GF-D8 (cell line): Measurements from ENCODE around the gene ARF3.

ENCODE experiments used
- DNase-seq: peaks from one replicate; lab custom pipeline; 2025; lab: John Stamatoyannopoulos, UW

Gene ARF3

DNA sequence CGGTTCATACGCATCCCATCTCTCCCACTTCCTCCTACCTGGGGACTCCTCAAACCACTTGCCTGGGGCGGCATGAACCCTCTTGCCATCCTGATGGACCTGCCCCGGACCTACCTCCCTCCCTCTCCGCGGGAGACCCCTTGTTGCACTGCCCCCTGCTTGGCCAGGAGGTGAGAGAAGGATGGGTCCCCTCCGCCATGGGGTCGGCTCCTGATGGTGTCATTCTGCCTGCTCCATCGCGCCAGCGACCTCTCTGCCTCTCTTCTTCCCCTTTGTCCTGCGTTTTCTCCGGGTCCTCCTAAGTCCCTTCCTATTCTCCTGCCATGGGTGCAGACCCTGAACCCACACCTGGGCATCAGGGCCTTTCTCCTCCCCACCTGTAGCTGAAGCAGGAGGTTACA, 24.5 kb upstream of the ARF3 start:
- DNase-seq: no peak

DNA sequence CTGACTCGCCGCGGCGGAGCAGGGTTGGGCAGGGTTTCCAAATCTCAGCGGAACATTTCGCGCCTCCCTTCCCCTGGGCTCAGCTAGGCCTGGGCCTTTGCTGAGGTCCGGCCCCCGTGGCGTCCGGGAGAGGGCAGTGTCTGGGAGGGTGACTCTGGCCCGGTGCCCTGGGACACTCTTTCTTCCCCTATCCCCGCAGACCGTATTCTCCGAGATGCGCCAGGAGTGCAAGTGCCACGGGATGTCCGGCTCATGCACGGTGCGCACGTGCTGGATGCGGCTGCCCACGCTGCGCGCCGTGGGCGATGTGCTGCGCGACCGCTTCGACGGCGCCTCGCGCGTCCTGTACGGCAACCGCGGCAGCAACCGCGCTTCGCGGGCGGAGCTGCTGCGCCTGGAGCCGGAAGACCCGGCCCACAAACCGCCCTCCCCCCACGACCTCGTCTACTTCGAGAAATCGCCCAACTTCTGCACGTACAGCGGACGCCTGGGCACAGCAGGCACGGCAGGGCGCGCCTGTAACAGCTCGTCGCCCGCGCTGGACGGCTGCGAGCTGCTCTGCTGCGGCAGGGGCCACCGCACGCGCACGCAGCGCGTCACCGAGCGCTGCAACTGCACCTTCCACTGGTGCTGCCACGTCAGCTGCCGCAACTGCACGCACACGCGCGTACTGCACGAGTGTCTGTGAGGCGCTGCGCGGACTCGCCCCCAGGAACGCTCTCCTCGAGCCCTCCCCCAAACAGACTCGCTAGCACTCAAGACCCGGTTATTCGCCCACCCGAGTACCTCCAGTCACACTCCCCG, 23.9 kb upstream of the ARF3 start:
- no peak for DNase-seq

DNA sequence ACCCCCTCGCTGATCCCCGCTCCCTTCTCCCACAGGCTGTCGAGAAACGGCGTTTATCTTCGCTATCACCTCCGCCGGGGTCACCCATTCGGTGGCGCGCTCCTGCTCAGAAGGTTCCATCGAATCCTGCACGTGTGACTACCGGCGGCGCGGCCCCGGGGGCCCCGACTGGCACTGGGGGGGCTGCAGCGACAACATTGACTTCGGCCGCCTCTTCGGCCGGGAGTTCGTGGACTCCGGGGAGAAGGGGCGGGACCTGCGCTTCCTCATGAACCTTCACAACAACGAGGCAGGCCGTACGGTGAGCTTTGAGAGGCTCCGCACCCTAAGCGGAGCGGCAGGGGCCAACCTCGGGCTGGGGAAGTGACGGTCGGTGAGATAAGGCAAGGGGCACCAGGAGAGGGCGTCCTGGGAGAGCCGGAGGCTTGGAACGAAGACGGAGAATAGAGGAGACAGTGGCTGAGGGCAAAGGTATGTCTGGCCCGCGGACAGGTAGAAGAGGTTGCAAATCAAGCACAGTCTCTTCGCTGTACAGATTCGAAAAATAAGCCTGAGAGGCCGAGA, 23.2 kb upstream of the ARF3 start:
- peak; percentile 49 for DNase-seq

DNA sequence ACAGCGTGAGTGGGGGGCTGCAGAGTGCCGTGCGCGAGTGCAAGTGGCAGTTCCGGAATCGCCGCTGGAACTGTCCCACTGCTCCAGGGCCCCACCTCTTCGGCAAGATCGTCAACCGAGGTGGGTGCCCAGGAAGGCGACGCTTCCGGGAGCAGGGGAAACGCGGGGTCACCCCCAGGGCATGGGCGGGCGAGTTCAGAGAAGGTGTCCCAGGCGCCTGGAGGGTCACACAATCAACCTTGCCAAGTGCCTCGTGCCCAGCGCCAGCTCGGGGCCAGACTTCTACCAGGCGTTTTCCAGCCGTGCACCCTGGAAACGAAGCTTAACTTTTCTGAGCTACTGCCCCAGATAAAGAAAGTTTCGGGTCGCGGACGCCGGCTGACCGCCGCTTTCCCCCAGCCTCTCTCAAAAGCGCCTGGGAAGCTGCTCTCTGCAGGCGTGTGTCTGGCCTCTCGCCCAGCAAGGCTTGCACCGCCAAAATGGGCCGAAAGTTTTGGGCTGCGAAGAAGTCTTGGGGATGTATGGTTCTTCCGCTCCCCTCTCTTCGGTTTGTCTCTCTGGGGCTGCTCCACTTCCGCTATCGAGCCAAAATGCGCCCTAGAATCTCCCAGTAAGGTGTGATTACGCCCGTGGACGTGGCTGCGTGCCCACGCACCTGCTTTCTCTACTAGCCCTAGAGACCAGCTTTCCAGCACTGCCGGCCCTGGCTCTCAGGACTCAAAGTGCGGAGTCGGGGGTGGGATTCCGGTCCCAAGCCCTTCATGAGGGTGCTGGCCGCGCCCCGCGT, 22.5 kb upstream of the ARF3 start:
- DNase-seq: peak; percentile 55

DNA sequence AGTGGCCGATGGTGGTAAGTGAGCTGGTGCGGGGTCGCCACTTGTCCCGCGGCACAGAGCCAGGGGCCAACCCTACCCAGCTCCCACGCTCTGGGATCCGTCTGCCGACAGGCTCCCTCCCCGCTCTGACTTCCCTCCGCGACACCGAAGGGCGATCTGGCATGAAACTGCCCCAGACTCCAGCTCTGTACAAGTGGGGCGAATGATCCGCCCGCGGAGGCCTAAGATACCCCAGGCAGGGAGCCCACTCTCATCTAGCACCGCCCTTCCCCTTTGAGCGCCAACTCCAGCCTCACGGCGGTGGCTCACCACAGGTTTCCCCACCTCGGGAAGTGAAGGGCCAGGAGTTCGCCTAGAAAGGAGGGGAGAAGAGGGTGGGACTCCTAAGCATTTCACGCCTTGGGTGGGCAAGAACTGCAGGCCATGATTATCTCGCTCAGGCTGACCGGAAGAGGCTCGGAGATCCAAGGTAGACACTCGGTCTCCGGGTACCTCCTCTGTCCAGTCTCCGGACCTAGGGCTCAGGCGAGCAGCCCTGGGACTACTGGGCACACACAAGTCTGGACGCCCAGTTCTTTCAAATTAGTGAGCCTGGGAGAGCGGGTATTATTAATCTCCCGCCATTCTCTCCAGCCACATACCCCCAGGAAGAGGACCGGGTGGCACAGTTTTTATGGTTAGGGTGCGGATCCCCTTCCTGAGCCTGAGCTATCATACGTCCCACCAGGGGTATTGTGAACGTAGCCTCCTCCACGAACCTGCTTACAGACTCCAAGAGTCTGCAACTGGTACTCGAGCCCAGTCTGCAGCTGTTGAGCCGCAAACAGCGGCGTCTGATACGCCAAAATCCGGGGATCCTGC, 21.7 kb upstream of the ARF3 start:
- no peak for DNase-seq

DNA sequence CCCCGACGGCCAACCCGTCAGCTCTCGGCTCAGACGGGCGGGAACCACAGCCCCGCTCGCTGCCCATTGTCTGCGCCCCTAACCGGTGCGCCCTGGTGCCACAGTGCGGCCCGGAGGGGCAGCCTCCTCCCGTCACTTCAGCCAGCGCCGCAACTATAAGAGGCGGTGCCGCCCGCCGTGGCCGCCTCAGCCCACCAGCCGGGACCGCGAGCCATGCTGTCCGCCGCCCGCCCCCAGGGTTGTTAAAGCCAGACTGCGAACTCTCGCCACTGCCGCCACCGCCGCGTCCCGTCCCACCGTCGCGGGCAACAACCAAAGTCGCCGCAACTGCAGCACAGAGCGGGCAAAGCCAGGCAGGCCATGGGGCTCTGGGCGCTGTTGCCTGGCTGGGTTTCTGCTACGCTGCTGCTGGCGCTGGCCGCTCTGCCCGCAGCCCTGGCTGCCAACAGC, 21.0 kb upstream of the ARF3 start, which contains the start of gene WNT1:
TSS of gene WNT1 (plus strand) at position 32 of the 450 bp plus-strand sequence. CDS start at position 361, 329 bp downstream.
- no peak for DNase-seq

DNA sequence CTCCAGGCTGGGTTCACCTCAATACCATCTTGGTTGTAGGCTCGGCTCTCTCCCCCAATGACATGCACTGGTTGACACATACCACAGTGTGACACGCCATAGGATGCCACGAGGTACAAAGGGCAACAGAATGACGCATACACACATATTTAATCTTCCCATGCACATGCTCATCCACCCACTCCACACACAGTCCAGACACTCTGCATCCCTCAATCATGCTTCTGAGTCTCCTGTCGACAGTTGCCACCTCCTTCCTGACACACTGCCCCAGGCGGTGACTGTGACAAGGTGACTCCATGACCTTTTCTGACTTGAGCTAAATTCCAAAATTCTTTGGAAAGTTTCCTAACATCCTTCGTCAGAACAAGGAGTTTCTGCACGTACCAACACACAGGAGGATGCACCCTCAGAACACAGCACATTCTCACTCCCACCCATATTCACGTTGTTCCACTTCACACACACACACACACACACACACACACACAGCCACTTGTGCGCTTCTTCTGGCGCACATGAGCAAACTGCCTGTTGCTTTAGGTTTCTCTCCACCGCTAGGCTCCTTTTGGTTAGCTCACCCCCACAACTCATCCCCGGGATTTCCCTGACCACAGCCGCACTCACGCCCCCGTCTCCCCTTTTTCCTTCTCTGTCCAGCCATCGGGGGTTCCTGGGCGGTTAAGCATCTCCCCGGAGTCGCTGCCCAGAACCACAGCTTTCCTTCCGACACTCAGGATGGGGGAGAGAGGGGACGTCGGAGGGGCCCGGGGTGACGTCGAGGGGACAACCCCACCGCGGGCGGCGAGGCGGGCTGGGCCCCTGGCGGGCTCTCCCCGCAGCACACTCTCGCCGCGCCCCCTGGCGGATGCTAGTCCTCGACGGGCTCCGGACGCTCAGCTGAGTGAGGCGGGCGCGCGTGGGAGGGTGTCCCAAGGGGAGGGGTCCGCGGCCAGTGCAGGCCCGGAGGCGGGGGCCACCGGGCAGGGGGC, 20.3 kb upstream of the ARF3 start:
- no peak for DNase-seq

DNA sequence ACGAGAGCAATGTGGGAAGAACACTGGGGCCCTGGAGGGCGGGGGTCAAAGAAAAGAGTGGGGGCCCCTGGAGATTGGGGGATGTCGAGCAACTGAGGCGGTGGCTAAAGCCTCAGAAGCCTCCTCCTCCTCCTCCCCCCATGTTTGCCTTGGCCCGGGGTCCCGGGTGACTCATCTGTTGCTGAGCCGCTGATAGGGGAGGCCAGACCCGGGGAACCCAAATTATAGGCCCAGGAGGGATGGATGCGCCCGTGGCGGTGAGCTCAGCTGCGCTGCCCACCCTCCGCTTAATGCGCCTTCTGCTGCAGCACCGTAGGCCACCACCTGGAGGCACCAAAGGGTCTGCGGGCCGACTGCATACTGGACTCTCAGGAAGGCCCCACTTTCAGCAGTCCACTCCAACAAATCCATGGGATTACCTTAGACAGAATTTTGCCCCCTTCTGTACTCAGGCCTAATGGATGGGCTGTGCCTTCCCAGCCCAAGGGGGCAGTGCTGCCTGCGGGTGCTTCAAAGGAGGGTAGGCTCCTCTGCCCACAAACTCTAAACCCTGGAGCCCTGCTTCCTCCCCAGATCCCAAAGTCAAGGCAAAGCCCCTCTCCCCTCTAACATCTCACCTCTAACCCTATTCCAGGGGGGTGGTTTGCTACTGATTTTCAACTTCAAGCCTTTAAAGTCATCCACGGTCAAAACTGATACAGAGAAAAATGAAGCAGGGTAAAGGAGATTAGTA, 16.8 kb upstream of the ARF3 start:
- no peak for DNase-seq

DNA sequence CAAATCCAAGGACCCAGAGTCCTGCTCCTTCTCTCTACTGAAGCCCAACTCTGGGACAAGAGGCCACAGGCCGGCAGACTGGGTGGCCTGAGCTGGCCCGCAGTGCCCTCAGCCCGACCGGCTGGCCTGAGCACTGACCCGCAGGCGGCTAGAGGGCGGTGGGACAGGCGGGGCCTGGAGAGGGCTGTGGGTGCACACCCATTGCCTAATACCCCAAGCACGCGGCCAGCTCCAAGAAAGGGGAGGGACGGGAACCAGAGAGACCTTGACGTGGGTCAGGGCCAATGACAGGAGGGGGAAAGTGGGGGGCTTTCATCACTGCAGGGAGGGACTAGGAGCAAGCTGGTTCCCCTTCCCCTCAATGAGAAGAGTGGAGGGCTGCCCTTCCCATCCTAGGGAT, 16.2 kb upstream of the ARF3 start:
- no peak for DNase-seq

DNA sequence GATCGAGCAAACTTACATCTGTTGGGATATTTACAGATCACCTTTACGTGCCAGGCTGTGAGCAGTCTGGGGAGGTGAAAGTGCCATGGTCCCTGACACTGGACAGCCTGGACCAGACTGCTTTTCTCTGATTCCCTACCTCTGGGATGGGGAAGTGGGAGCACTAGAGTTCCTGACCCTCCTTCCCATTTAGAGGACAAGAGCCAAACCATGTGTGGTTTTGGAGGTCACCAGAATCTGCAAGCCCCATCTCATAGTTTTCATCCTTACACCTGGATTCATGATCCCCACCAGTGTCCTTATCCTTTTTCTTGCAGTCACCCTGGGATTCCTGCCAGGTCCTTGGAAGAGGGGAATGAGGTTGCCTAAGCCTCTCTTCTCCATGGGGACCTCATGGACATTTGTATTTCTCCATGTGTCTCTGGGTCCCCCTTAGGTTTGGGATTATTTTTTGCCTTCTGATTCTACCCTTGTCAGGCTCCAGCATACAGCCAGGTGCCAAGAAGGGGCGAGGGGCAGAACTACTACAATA, 15.7 kb upstream of the ARF3 start:
- no peak for DNase-seq

DNA sequence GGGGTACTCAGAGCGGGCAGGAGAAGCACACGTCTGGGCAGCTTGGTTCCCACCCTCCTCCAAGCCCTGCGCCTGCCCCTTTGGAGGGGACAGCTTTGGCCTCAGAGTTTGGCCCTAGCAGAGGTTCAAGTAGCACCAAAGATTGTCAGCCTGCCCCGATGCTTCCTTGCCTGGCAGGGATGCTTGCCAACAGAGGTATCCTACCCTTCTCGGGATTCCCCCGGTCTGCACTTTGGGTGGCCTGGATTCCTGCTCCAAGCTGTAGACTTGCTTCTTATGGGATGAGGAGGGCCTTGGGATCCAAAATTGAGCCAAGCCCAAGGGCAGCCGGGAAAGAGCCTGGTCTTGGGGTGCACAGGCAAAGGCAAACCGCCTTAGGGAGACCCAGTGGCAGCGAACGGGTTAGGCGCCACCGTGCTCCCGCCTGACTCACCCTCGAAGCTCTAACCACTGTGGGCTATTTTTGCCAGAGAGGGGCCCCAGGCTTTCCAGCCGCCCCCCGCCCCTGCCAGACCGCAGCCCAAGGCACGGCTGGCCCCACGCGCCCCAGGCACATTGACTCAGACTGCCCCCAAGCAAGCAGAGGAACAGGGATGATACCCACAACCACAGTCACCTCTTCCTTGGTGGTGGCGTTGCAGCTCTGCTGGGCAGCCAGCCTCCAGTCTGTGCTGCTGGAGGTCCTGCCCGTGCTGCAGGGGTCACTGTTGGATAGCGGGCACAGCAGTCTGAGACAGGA, 15.1 kb upstream of the ARF3 start:
- no peak for DNase-seq

DNA sequence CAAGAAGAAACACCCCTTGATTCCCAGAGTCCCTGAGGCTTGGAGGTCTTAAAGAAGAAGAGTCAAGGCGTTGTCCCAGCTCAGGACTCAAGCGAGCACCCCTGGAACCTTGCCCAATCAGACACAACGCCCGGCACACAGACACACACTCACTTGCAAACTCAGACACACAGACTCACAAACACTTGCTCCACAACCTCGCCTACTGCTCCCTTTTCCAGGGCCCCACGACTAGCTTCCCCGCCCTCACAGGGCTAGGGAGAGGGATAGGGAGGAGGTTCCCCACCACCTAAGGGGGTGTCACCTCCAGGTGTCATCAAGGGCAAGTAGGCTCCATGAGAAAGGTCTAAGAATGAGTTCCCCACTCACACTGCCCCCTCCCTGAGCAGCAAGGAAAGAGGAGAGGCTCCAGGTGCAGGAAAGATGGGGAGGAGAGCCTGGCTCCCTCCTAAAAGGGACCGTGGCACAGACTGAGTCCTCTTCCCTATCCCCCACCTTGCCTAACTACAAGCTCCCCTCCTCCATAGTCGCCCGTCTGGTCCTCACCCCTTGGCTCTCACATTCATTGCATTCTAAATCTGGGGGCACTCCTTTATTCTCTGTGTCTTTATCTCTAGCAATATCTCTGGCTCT, 13.5 kb upstream of the ARF3 start:
- no peak for DNase-seq

DNA sequence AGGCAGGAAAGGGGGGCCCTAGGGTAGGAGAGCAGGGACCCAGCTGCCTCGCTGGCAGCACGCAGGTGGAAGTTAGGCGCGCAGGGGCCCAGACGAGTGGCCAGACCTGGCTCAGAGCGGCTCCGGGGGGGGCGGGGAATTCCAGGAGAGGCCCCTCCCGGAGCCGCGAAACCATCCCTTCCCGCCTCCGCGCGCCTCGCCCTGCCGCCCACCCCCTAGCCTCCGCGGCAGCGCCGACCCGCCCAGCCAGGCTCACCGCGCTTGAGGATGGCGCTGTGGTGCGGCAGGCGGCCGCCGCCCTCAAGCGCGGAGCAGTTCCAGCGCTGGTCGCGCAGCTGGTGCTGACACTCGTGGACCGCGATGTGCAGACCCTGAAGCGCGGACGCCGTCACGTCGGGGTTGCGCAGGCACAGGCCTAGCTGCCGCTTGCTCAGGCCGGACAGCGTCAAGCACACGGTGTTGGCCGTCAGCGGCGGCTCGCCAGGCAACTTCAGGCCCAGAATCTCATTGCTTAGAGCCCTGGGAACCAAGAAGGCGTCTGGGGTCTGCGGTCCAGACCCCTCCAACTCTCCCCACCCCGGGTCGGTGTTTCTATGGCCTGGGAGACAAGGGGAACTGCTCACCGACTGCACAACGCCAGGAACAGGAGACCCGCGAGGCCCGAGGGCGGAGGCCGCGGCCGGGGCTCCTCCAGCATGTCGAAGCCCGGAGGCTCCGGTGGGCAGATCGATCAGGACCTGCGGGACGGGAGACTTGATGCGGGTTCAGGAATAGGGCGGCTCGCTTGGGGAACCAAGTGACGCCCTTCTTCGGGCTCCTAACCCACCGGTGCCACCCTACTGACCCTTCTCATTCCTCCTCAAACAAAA, 12.8 kb upstream of the ARF3 start:
- no peak for DNase-seq

DNA sequence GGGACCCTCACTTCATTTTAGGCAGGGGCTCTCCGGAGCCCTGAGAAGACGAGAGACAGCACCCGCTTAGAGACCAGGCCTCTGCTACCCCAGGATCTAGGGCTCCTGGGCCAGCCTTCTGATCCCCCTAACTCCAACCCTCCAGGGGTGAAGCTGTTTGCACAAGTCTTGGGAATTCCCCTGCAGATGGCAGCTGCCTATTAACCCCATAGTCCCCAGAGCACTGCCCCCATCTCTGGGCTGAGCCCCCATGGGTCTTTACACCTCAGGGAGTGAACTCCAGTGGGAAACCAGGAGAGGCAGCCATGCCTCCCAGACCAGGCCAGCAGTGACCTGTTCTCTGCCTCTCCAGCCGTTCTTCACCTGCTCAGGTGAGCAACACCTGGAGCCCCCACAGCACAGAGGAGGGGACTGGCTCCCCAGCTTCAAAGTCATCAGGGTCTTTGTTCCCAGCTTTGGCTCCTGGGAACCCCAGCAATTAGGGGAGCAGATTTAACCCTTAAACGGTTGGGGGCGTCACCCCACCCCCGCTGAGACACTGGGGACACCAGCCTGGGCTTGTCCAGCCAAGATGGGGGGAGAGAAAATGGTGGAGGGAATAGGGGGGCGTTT, 12.0 kb upstream of the ARF3 start:
- DNase-seq: no peak

DNA sequence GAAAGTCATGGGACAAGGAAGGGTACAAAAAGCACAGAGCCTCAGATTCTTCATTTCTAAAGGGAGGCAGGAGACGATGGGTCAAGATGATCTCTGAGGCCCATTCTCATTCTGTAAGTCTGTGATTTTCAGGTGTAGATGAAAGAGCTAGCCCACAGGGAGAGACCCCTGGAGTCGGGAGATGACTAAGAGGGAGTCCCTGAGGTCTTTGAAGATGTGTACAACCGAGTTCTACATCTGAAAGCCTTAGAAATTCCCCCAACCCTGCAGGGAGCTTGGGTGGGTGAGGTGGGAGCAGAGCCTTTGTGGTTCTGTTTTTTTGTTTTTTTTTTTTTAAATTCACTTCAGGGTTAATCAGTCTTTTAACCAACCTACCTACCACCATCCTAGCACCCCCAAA, 11.2 kb upstream of the ARF3 start:
- no peak for DNase-seq

DNA sequence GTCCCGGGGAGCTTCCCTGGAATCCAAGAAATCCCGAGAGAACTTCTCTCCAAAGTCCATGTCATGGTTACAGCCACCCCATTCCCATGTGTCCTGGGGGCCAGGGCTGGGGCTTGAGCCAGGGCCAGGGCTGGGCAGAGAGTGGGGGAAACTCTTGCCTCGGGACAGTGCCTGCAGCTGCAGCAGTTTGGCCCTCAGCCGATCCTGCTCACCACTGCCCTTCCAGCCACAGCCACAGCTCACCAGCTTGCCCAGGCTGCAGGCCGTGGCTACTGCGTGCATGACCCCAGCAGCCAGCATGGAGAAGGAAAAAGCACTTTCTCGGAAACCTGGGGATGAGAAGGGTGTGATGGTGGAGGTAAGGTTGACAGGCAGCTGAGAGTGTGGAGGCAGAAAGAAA, 10.7 kb upstream of the ARF3 start:
- no peak for DNase-seq
